WTC11 (cell line): ENCODE data around the gene INAFM2.

Experiments used
- AFF4 ChIP-seq: sonication (generic); formaldehyde crosslinking; IDR thresholded peaks from 2 replicates; pipeline ENCODE4 v1.8.1; 2023; ENCODE audit warnings: mild to moderate bottlenecking, missing genetic modification reagents, borderline replicate concordance
- ATF2 ChIP-seq: sonication (generic); formaldehyde crosslinking; IDR thresholded peaks from 2 replicates; pipeline ENCODE4 v1.8.1; 2022; ENCODE audit warnings: low read depth, missing genetic modification reagents, borderline replicate concordance
- CTCF ChIP-seq: fragments of 200-600 bp; IDR thresholded peaks from 2 replicates; pipeline ENCODE4 v1.8.0; 2022; ENCODE audit warnings: antibody characterized with exemption
- ELF4 ChIP-seq: sonication (generic); formaldehyde crosslinking; IDR thresholded peaks from 2 replicates; pipeline ENCODE4 v1.8.1; 2022; ENCODE audit warnings: low read depth, mild to moderate bottlenecking, moderate library complexity, missing genetic modification reagents
- MAX ChIP-seq: sonication (generic); formaldehyde crosslinking; IDR thresholded peaks from 2 replicates; pipeline ENCODE4 v1.8.0; 2022; ENCODE audit warnings: mild to moderate bottlenecking, missing genetic modification reagents
- PREB ChIP-seq: sonication (generic); formaldehyde crosslinking; IDR thresholded peaks from 2 replicates; pipeline ENCODE4 v1.8.1; 2022; ENCODE audit warnings: mild to moderate bottlenecking, missing genetic modification reagents, moderate library complexity, borderline replicate concordance
- TCF7 ChIP-seq: sonication (generic); formaldehyde crosslinking; IDR thresholded peaks from 2 replicates; pipeline ENCODE4 v1.8.0; 2022; ENCODE audit warnings: mild to moderate bottlenecking, low read depth, missing genetic modification reagents, moderate library complexity
- TEAD4 ChIP-seq: sonication (generic); formaldehyde crosslinking; IDR thresholded peaks from 2 replicates; pipeline ENCODE4 v1.8.0; 2022; ENCODE audit warnings: mild to moderate bottlenecking, missing genetic modification reagents
- USF2 ChIP-seq: sonication (generic); formaldehyde crosslinking; IDR thresholded peaks from 2 replicates; pipeline ENCODE4 v1.8.1; 2023; ENCODE audit warnings: mild to moderate bottlenecking, missing genetic modification reagents, moderate library complexity

- no peak for TF ChIP-seq ATF2 (CRISPR knock-in tag)
- TF ChIP-seq CTCF = no peak
- TF ChIP-seq PREB (CRISPR knock-in tag) = no peak
- TF ChIP-seq AFF4 (CRISPR knock-in tag) = no peak
- no peak for TF ChIP-seq TEAD4
- TF ChIP-seq ELF4 (CRISPR knock-in tag) = no peak
- no peak for TF ChIP-seq USF2 (CRISPR knock-in tag)
- TF ChIP-seq MAX (CRISPR knock-in tag) = no peak
- no peak for TF ChIP-seq TCF7 (CRISPR knock-in tag)
Measured at GRCh38 chr15:40325188-40325587, 1.7 kb downstream of the INAFM2 start.
